H54 (cell line): ENCODE results near the gene CPB1.

Experiments
- DNase-seq: peaks from one replicate; pipeline ENCODE4 v3.0.0; 2011; ENCODE audit warnings: low spot score, mixed read lengths; ENCODE audit not compliant: insufficient read length
- FAIRE-seq: peaks from 3 replicates; lab custom pipeline; 2011; peaks lifted over from hg19 to GRCh38; lab: Jason Lieb, UNC
- POLR2A ChIP-seq: IDR thresholded peaks from 2 replicates; pipeline ENCODE4 v1.6.1; 2011; ENCODE audit warnings: low read depth, mild to moderate bottlenecking, low read length

Gene CPB1

GRCh38 chr3:148816427-148816826, 11.2 kb upstream of the CPB1 start:
- FAIRE-seq (no peak), DNase-seq (no peak)
- no peak for TF ChIP-seq POLR2A

- DNase-seq (no peak), FAIRE-seq (no peak)
- no peak for TF ChIP-seq POLR2A
Observed at GRCh38 chr3:148816981-148817525, 10.6 kb upstream of the CPB1 start.

- TF ChIP-seq POLR2A: no peak
- DNase-seq (no peak), FAIRE-seq (no peak)
Observed at GRCh38 chr3:148820361-148821245, 7.0 kb upstream of the CPB1 start.

- DNase-seq (no peak), FAIRE-seq (no peak)
- no peak for TF ChIP-seq POLR2A
Observed at GRCh38 chr3:148823026-148823425, 4.6 kb upstream of the CPB1 start.

- TF ChIP-seq POLR2A: no peak
- no peak for FAIRE-seq
- DNase-seq: no peak
Observed at GRCh38 chr3:148825476-148825875, 2.1 kb upstream of the CPB1 start.

- no peak for FAIRE-seq
- TF ChIP-seq POLR2A: no peak
Observed at GRCh38 chr3:148828136-148828690, 602 bp downstream of the CPB1 start.

GRCh38 chr3:148829926-148830325, 2.3 kb downstream of the CPB1 start:
- FAIRE-seq (no peak), DNase-seq (no peak)
- TF ChIP-seq POLR2A: no peak

More at GRCh38 chr3:148828136-148828690, 602 bp downstream of the CPB1 start:
- no peak for DNase-seq

GRCh38 chr3:148833223-148833622, 5.6 kb downstream of the CPB1 start:
- TF ChIP-seq POLR2A: no peak
- FAIRE-seq (no peak), DNase-seq (no peak)

GRCh38 chr3:148839805-148840204, 12.2 kb downstream of the CPB1 start:
- TF ChIP-seq POLR2A: no peak
- no peak for FAIRE-seq
- no peak for DNase-seq

GRCh38 chr3:148840451-148840850, 12.8 kb downstream of the CPB1 start:
- FAIRE-seq (no peak), DNase-seq (no peak)
- no peak for TF ChIP-seq POLR2A

GRCh38 chr3:148845756-148846395, 18.3 kb downstream of the CPB1 start:
- no peak for FAIRE-seq
- no peak for TF ChIP-seq POLR2A
- DNase-seq: no peak

- DNase-seq (no peak), FAIRE-seq (no peak)
- TF ChIP-seq POLR2A: no peak
Observed at GRCh38 chr3:148847351-148847750, 19.7 kb downstream of the CPB1 start.

GRCh38 chr3:148848410-148848809, 20.8 kb downstream of the CPB1 start:
- FAIRE-seq: no peak
- no peak for DNase-seq
- TF ChIP-seq POLR2A: no peak

- TF ChIP-seq POLR2A: no peak
- no peak for FAIRE-seq
- no peak for DNase-seq
Observed at GRCh38 chr3:148852271-148852992, 24.8 kb downstream of the CPB1 start.
